Endothelial cell of umbilical vein (primary cell): Measurements from ENCODE around the gene TRIM25. TPM values are rescaled to one million over a fixed set of nuclear protein-coding genes. Genes with fewer than 3 reads are reported as not detected.

Source experiments
- BruUV-seq: library from RNA; stranded (reverse); fragments of 400-500 nt; replicated peaks from 2 replicates; lab custom pipeline; 2021; lab: Mats Ljungman, UMichigan
- CTCF ChIA-PET: fragments of 300-600, 350-600 bp; sonication (Branson Sonifier 250); formaldehyde crosslinking; loops from one replicate; lab custom pipeline; 2021; ENCODE audit warnings: antibody characterized with exemption, inconsistent platforms; lab: Charles Lee
- POLR2A ChIA-PET: fragments of 300-600, 350-600 bp; sonication (Branson Sonifier 250); formaldehyde crosslinking; loops from one replicate; lab custom pipeline; 2021; ENCODE audit warnings: antibody characterized with exemption, inconsistent platforms; lab: Charles Lee
- DNase-seq: peaks from one replicate; pipeline ENCODE4 v3.0.0-alpha.2; 2011; ENCODE audit warnings: low read depth, low spot score
- FAIRE-seq: peaks from 2 replicates; lab custom pipeline; 2011; peaks lifted over from hg19 to GRCh38; lab: Jason Lieb, UNC
- H2AFZ ChIP-seq: 2 replicates; pipeline ENCODE4 v1.6.0; 2012; ENCODE audit warnings: low read depth, low read length, control low read depth, inconsistent platforms
- H3K27ac ChIP-seq: 2 replicates; pipeline ENCODE4 v1.5.1; 2011; ENCODE audit warnings: low read depth, mild to moderate bottlenecking, control low read depth, low read length, moderate library complexity; ENCODE audit not compliant: insufficient read depth
- H3K27me3 ChIP-seq, 2 experiments: 2 replicates each; pipeline versions ENCODE4 v1.6.0 to v1.6.1; 2011; ENCODE audit warnings: low read length in 2 of 2, mixed read lengths in 1 of 2; ENCODE audit not compliant: control insufficient read depth in 2 of 2, insufficient read depth in 2 of 2
- H3K36me3 ChIP-seq, 2 experiments: 2 replicates in 1 of 2; 3 replicates in 1 of 2; pipeline ENCODE4 v1.5.1; 2011; ENCODE audit warnings: low read length in 2 of 2, mild to moderate bottlenecking in 1 of 2, moderate library complexity in 1 of 2; ENCODE audit not compliant: control insufficient read depth in 2 of 2, insufficient read depth in 2 of 2; ENCODE audit errors: extremely low read depth in 1 of 2
- H3K4me1 ChIP-seq: 3 replicates; pipeline ENCODE4 v1.5.1; 2011; ENCODE audit warnings: mild to moderate bottlenecking, low read length; ENCODE audit not compliant: control insufficient read depth, insufficient read depth; ENCODE audit errors: extremely low read depth
- H3K4me2 ChIP-seq: 2 replicates; pipeline ENCODE4 v1.6.1; 2011; ENCODE audit warnings: low read length, control low read depth, mixed read lengths; ENCODE audit not compliant: insufficient read depth
- H3K4me3 ChIP-seq, 3 experiments: fragments of 200-600 bp in 1 of 3; sonication (generic), shearing (Covaris generic) in 1 of 3; replicated peaks in 1 of 3; 2 replicates each; pipeline ENCODE4 v1.5.1; 2011 to 2016; ENCODE audit warnings: control low read depth in 3 of 3, low read length in 3 of 3, mild to moderate bottlenecking in 2 of 3, inconsistent platforms in 1 of 3, low read depth in 1 of 3, moderate library complexity in 1 of 3; ENCODE audit not compliant: insufficient read depth in 1 of 3
- H3K79me2 ChIP-seq: 2 replicates; pipeline ENCODE4 v1.6.0; 2012; ENCODE audit warnings: low read length, inconsistent platforms; ENCODE audit not compliant: control insufficient read depth, insufficient read depth
- H3K9ac ChIP-seq: replicated peaks from 2 replicates; pipeline ENCODE3; 2011; ENCODE audit warnings: low read length, control low read depth; ENCODE audit not compliant: insufficient read depth; ENCODE audit errors: extremely low read depth
- H3K9me1 ChIP-seq: replicated peaks from 3 replicates; pipeline ENCODE4 v1.6.0; 2011; ENCODE audit warnings: mild to moderate bottlenecking, low read length; ENCODE audit not compliant: control insufficient read depth, insufficient read depth; ENCODE audit errors: extremely low read depth
- H3K9me3 ChIP-seq: replicated peaks from 2 replicates; pipeline ENCODE4 v1.5.1; 2012; ENCODE audit warnings: low read length, inconsistent platforms; ENCODE audit not compliant: control insufficient read depth, insufficient read depth
- H4K20me1 ChIP-seq: replicated peaks from 2 replicates; pipeline ENCODE3; 2011; ENCODE audit warnings: mild to moderate bottlenecking, low read length; ENCODE audit not compliant: control insufficient read depth, insufficient read depth; ENCODE audit errors: extremely low read depth
- EZH2 ChIP-seq: IDR thresholded peaks from 2 replicates; pipeline ENCODE4 v1.6.1; 2012; ENCODE audit warnings: borderline replicate concordance, low read depth, mild to moderate bottlenecking, moderate library complexity, low read length, inconsistent platforms; ENCODE audit not compliant: severe bottlenecking
- FOS ChIP-seq: IDR thresholded peaks from 2 replicates; pipeline ENCODE4 v1.6.1; 2011; ENCODE audit warnings: mild to moderate bottlenecking, low read length, moderate library complexity, borderline replicate concordance; ENCODE audit not compliant: insufficient read depth
- GATA2 ChIP-seq: IDR thresholded peaks from 2 replicates; pipeline ENCODE4 v1.7.0; 2011; ENCODE audit warnings: low read depth, mild to moderate bottlenecking, moderate library complexity, mixed read lengths, low read length; ENCODE audit not compliant: insufficient read length, insufficient read depth
- JUN ChIP-seq: IDR thresholded peaks from 2 replicates; pipeline ENCODE4 v1.6.1; 2011; ENCODE audit warnings: borderline replicate concordance, low read depth; ENCODE audit not compliant: insufficient read length, insufficient read depth
- MAX ChIP-seq: IDR thresholded peaks from 2 replicates; pipeline ENCODE4 v1.6.1; 2011; ENCODE audit not compliant: insufficient read depth, insufficient read length
- MYC ChIP-seq: IDR thresholded peaks from one replicate; pipeline ENCODE4 v1.6.1; 2011; ENCODE audit warnings: mild to moderate bottlenecking, low read depth, low read length
- POLR2A ChIP-seq: IDR thresholded peaks from 2 replicates; pipeline ENCODE4 v1.6.1; 2012; ENCODE audit warnings: low read depth, mild to moderate bottlenecking, control low read depth, low read length
- POLR2AphosphoS5 ChIP-seq: IDR thresholded peaks from 2 replicates; pipeline ENCODE4 v1.6.1; 2012; ENCODE audit warnings: low read depth, mild to moderate bottlenecking, control low read depth, low read length, moderate library complexity; ENCODE audit not compliant: insufficient read depth
- dilution Hi-C: fragments of 300-500 bp; cut with MboI; formaldehyde crosslinking; loops from one replicate; pipeline ENCODE4 v1.15.0; 2019; ENCODE audit warnings: low sequenced_read_pairs; ENCODE audit not compliant: extremely low pct_ligation_motif_present
- intact Hi-C: fragments of 100-400 bp; cut with micrococcal nuclease; formaldehyde crosslinking; loops from one replicate; pipeline ENCODE4 v1.10.0; 2022
- polyA plus RNA-seq, 4 experiments: library from polyadenylated mRNA; depleted of rRNA in 3 of 4; stranded (reverse) in 3 of 4; unstranded in 1 of 4; fragments of >200 nt; gene quantifications; 2 replicates each; pipeline versions ENCODE4 v1.2.1 to v1.2.3, GENCODE V29; 2011 to 2012; ENCODE audit warnings: missing spikeins in 1 of 4
- total RNA-seq: library from RNA; stranded (reverse); gene quantifications from 2 replicates; pipeline ENCODE4 v1.2.3, GENCODE V29; 2021
- TF ChIP-seq, protein P1 (sequence below), 2 donors: IDR thresholded peaks; 1 replicate in 1 of 2; 2 replicates in 1 of 2; pipeline ENCODE4 v1.5.1; 2011; ENCODE audit warnings: low read length in 2 of 2, mild to moderate bottlenecking in 2 of 2, moderate library complexity in 2 of 2, control low read depth in 1 of 2, inconsistent platforms in 1 of 2, low read depth in 1 of 2; ENCODE audit not compliant: insufficient read depth in 1 of 2; ENCODE audit errors: extremely low read depth in 1 of 2

The TRIM25 gene
- total and polyA plus RNA-seq, 2 donors (not counting 3 experiments of a cell fraction or from before 2014, with no cell fraction given) = 42.8 to 98.4 TPM

- CTCF ChIA-PET = interaction anchor here (0.6 to 3.1 kb wide), 8 partner anchors 9 to 638 kb away, joined by 3 to 27 read pairs (median 4); partner anchors contain the start of gene TRIM25
- dilution Hi-C loops = no loop called here
- H3K4me3 ChIP-seq = no peak overlapping the region
- peak overlapping the region; percentile 94 for H3K27ac ChIP-seq
- no peaks in the 10 kb centered on the region for H3K9me3 ChIP-seq
- H3K9ac ChIP-seq = peak overlapping the region; percentile 66
- POLR2A ChIA-PET = interaction anchor here (0.7 to 1.3 kb wide), 5 partner anchors 12 to 1636 kb away, joined by 3 to 15 read pairs (median 5); partner anchors contain the start of genes C17orf67, DGKE and TRIM25
- TF ChIP-seq GATA2 (peak; percentile 93), EZH2 (no peak), POLR2A (no peak), JUN (peak; percentile 89), MAX (no peak), POLR2AphosphoS5 (peak; percentile 64), FOS (peak; percentile 55), MYC (no peak)
- TF ChIP-seq, protein P1, sequence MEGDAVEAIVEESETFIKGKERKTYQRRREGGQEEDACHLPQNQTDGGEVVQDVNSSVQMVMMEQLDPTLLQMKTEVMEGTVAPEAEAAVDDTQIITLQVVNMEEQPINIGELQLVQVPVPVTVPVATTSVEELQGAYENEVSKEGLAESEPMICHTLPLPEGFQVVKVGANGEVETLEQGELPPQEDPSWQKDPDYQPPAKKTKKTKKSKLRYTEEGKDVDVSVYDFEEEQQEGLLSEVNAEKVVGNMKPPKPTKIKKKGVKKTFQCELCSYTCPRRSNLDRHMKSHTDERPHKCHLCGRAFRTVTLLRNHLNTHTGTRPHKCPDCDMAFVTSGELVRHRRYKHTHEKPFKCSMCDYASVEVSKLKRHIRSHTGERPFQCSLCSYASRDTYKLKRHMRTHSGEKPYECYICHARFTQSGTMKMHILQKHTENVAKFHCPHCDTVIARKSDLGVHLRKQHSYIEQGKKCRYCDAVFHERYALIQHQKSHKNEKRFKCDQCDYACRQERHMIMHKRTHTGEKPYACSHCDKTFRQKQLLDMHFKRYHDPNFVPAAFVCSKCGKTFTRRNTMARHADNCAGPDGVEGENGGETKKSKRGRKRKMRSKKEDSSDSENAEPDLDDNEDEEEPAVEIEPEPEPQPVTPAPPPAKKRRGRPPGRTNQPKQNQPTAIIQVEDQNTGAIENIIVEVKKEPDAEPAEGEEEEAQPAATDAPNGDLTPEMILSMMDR (IDR thresholded peaks at IDR 0.05; ENCODE audit: extremely low read depth in 1 of 2, insufficient read depth in 1 of 2, low read depth in 1 of 2, low read length in 2 of 2) = no peak
- DNase-seq (peak; percentile 90), FAIRE-seq (peak; percentile 92)
- intact Hi-C loops = loop anchor here (1.0 to 5.0 kb wide), 7 partner anchors 15 to 171 kb away; partner anchors contain the start of genes C17orf67 and TRIM25
- no peaks in the 10 kb centered on the region for H3K79me2 ChIP-seq
- no peak overlapping the region for H2AFZ ChIP-seq
- BruUV-seq = no TSS peak
- H4K20me1 ChIP-seq = no peaks in the 10 kb centered on the region
- H3K4me1 ChIP-seq = peaks cover 19% of the 10 kb centered on the region
- H3K4me2 ChIP-seq = peak overlapping the region; percentile 33
- no peaks in the 10 kb centered on the region for H3K9me1 ChIP-seq
- H3K36me3 ChIP-seq = peaks cover 1 to 2% of the 10 kb centered on the region in 2 experiments
- H3K27me3 ChIP-seq = no peaks in the 10 kb centered on the region
Measured at GRCh38 chr17:56867948-56868376, 45.9 kb downstream of the TRIM25 start.
